ENCODE measurements around the gene TM9SF3.

TM9SF3 gene

GRCh38 chr10:96586419-96587263 is at the start of gene TM9SF3:
TSS of gene TM9SF3 (minus strand) at chr10:96587012. CDS start at chr10:96586835, 177 bp downstream.
- in situ Hi-C loops (cut with MboI; ENCODE audit: low sequenced_read_pairs) = no loop called here

- in situ Hi-C loops (cut with MboI; ENCODE audit: low sequenced_read_pairs) = loop anchor here (25.0 kb wide), 1 partner anchor 201 kb away; the partner anchor contains the start of gene LCOR
Measured at GRCh38 chr10:96636551-96636950, 49.7 kb upstream of the TM9SF3 start.

GRCh38 chr10:96632974-96633710 is 46.3 kb upstream of the TM9SF3 start:
- in situ Hi-C loops (cut with MboI; ENCODE audit: low sequenced_read_pairs) = loop anchor here (25.0 kb wide), 1 partner anchor 204 kb away; the partner anchor contains the start of gene LCOR

- in situ Hi-C loops (cut with MboI; ENCODE audit: low sequenced_read_pairs) = loop anchor here (25.0 kb wide), 1 partner anchor 210 kb away; the partner anchor contains the start of gene LCOR
Measured at GRCh38 chr10:96627292-96627691, 40.5 kb upstream of the TM9SF3 start.

GRCh38 chr10:96626795-96627194 is 40.0 kb upstream of the TM9SF3 start:
- in situ Hi-C loops (cut with MboI; ENCODE audit: low sequenced_read_pairs) = loop anchor here (25.0 kb wide), 1 partner anchor 211 kb away; the partner anchor contains the start of gene LCOR

- in situ Hi-C loops (cut with MboI; ENCODE audit: low sequenced_read_pairs) = loop anchor here (25.0 kb wide), 1 partner anchor 212 kb away; the partner anchor contains the start of gene LCOR
Measured at GRCh38 chr10:96625173-96625572, 38.4 kb upstream of the TM9SF3 start.

GRCh38 chr10:96622013-96622787 is 35.4 kb upstream of the TM9SF3 start:
- in situ Hi-C loops (cut with MboI; ENCODE audit: low sequenced_read_pairs) = no loop called here

GRCh38 chr10:96619796-96620773 is 33.3 kb upstream of the TM9SF3 start:
- in situ Hi-C loops (cut with MboI; ENCODE audit: low sequenced_read_pairs) = no loop called here

- in situ Hi-C loops (cut with MboI; ENCODE audit: low sequenced_read_pairs) = no loop called here
Measured at GRCh38 chr10:96619120-96619519, 32.3 kb upstream of the TM9SF3 start.

- in situ Hi-C loops (cut with MboI; ENCODE audit: low sequenced_read_pairs) = no loop called here
Measured at GRCh38 chr10:96618653-96619052, 31.8 kb upstream of the TM9SF3 start.

- in situ Hi-C loops (cut with MboI; ENCODE audit: low sequenced_read_pairs) = no loop called here
Measured at GRCh38 chr10:96616961-96617360, 30.1 kb upstream of the TM9SF3 start.

GRCh38 chr10:96614515-96614914 is 27.7 kb upstream of the TM9SF3 start:
- in situ Hi-C loops (cut with MboI; ENCODE audit: low sequenced_read_pairs) = no loop called here

- in situ Hi-C loops (cut with MboI; ENCODE audit: low sequenced_read_pairs) = no loop called here
Measured at GRCh38 chr10:96613576-96613975, 26.8 kb upstream of the TM9SF3 start.

- in situ Hi-C loops (cut with MboI; ENCODE audit: low sequenced_read_pairs) = no loop called here
Measured at GRCh38 chr10:96612055-96612830, 25.4 kb upstream of the TM9SF3 start.

- in situ Hi-C loops (cut with MboI; ENCODE audit: low sequenced_read_pairs) = no loop called here
Measured at GRCh38 chr10:96610817-96611216, 24.0 kb upstream of the TM9SF3 start.

GRCh38 chr10:96609510-96609909 is 22.7 kb upstream of the TM9SF3 start:
- in situ Hi-C loops (cut with MboI; ENCODE audit: low sequenced_read_pairs) = no loop called here

GRCh38 chr10:96608805-96609204 is 22.0 kb upstream of the TM9SF3 start:
- in situ Hi-C loops (cut with MboI; ENCODE audit: low sequenced_read_pairs) = no loop called here

GRCh38 chr10:96608262-96608661 is 21.4 kb upstream of the TM9SF3 start:
- in situ Hi-C loops (cut with MboI; ENCODE audit: low sequenced_read_pairs) = no loop called here

GRCh38 chr10:96606946-96607345 is 20.1 kb upstream of the TM9SF3 start:
- in situ Hi-C loops (cut with MboI; ENCODE audit: low sequenced_read_pairs) = no loop called here
